SK-N-SH (cell line): ENCODE results near the gene OLFM2. TPM values are rescaled to one million over a fixed set of nuclear protein-coding genes. Genes with fewer than 3 reads are reported as not detected.

Source experiments
- CTCF ChIA-PET: fragments of 300-600, 350-600 bp; formaldehyde crosslinking; extraction: SDS; loops from one replicate; lab custom pipeline; 2021; lab: Yijun Ruan, JAX
- POLR2A ChIA-PET: fragments of 350-600 bp; sonication (Branson Sonifier 250); formaldehyde crosslinking; extraction: SDS; loops from one replicate; lab custom pipeline; 2020; ENCODE audit warnings: antibody characterized with exemption, inconsistent platforms; lab: Yijun Ruan, JAX
- DNase-seq: peaks from one replicate; pipeline ENCODE4 v3.0.0; 2012
- H2AFZ ChIP-seq: fragments of 200-600 bp; sonication (generic); 2 replicates; pipeline ENCODE4 v1.8.1; 2016; ENCODE audit warnings: antibody characterized with exemption, mild to moderate bottlenecking, low read depth
- H3F3A ChIP-seq: fragments of 200-600 bp; sonication (generic); replicated peaks from 2 replicates; pipeline ENCODE3; 2016; ENCODE audit warnings: antibody characterized with exemption, mild to moderate bottlenecking; ENCODE audit not compliant: insufficient read depth
- H3K27ac ChIP-seq, 2 experiments: fragments of 200-500 bp in 1 of 2; fragments of 200-600 bp in 1 of 2; sonication (Bioruptor generic) in 1 of 2; sonication (generic), shearing (Covaris generic) in 1 of 2; 2 replicates each; pipeline versions ENCODE4 v1.5.1 to v1.6.1; 2014 to 2016; ENCODE audit warnings: low read depth in 2 of 2, inconsistent platforms in 1 of 2, low read length in 1 of 2, mild to moderate bottlenecking in 1 of 2, mixed read lengths in 1 of 2
- H3K27me3 ChIP-seq: fragments of 200-600 bp; sonication (generic), shearing (Covaris generic); 2 replicates; pipeline ENCODE4 v1.6.1; 2016; ENCODE audit warnings: mixed run types; ENCODE audit not compliant: insufficient read depth
- H3K36me3 ChIP-seq, 2 experiments: fragments of 200-500 bp in 1 of 2; fragments of 200-600 bp in 1 of 2; sonication (Bioruptor generic) in 1 of 2; sonication (generic) in 1 of 2; replicated peaks in 1 of 2; 2 replicates each; pipeline versions ENCODE3 to v1.5.1; 2014 to 2016; ENCODE audit warnings: low read length in 1 of 2, mild to moderate bottlenecking in 1 of 2; ENCODE audit not compliant: insufficient read depth in 2 of 2, control insufficient read depth in 1 of 2
- H3K4me1 ChIP-seq, 2 experiments: fragments of 200-500 bp in 1 of 2; fragments of 200-600 bp in 1 of 2; sonication (Bioruptor generic) in 1 of 2; sonication (generic), shearing (Covaris generic) in 1 of 2; 2 replicates each; pipeline versions ENCODE4 v1.5.1 to v1.6.1; 2014 to 2016; ENCODE audit warnings: low read depth in 1 of 2, low read length in 1 of 2, mixed run types in 1 of 2; ENCODE audit not compliant: insufficient read depth in 2 of 2, control insufficient read depth in 1 of 2
- H3K4me2 ChIP-seq: fragments of 200-600 bp; sonication (generic), shearing (Covaris generic); 2 replicates; pipeline ENCODE4 v1.6.1; 2017; ENCODE audit warnings: mixed run types
- H3K4me3 ChIP-seq, 2 experiments: fragments of 200-500 bp in 1 of 2; fragments of 200-600 bp in 1 of 2; sonication (Bioruptor generic) in 1 of 2; sonication (generic), shearing (Covaris generic) in 1 of 2; 2 replicates each; pipeline versions ENCODE4 v1.5.1 to v1.8.1; 2014 to 2016; ENCODE audit warnings: low read depth in 2 of 2, inconsistent platforms in 1 of 2, low read length in 1 of 2, mild to moderate bottlenecking in 1 of 2, mixed read lengths in 1 of 2, moderate library complexity in 1 of 2
- H3K79me2 ChIP-seq: fragments of 200-600 bp; sonication (generic); 2 replicates; pipeline ENCODE4 v1.8.1; 2017; ENCODE audit warnings: mild to moderate bottlenecking; ENCODE audit not compliant: insufficient read depth
- H3K9ac ChIP-seq: fragments of 200-600 bp; sonication (generic); 2 replicates; pipeline ENCODE4 v1.6.1; 2017; ENCODE audit warnings: mixed run types
- H3K9me2 ChIP-seq: fragments of 200-600 bp; sonication (generic); 2 replicates; pipeline ENCODE4 v1.6.1; 2017; ENCODE audit warnings: mixed run types
- H3K9me3 ChIP-seq: fragments of 200-600 bp; sonication (generic); 2 replicates; pipeline ENCODE4 v1.6.1; 2017; ENCODE audit warnings: mixed run types, mild to moderate bottlenecking, moderate library complexity
- H4K20me1 ChIP-seq: fragments of 200-600 bp; sonication (generic); 2 replicates; pipeline ENCODE4 v1.6.1; 2017; ENCODE audit warnings: mild to moderate bottlenecking, mixed run types; ENCODE audit not compliant: insufficient read depth
- ELF1 ChIP-seq: IDR thresholded peaks from 2 replicates; pipeline ENCODE4 v1.4.0; 2012
- FOSL2 ChIP-seq: IDR thresholded peaks from 2 replicates; pipeline ENCODE4 v1.4.0; 2012; ENCODE audit warnings: low read depth, mild to moderate bottlenecking, moderate library complexity, borderline replicate concordance
- FOXM1 ChIP-seq: IDR thresholded peaks from 2 replicates; pipeline ENCODE4 v1.4.0; 2012; ENCODE audit warnings: low read depth, mild to moderate bottlenecking
- MEF2A ChIP-seq: IDR thresholded peaks from 2 replicates; pipeline ENCODE4 v1.4.0; 2012; ENCODE audit warnings: low read depth, borderline replicate concordance
- POLR2AphosphoS5 ChIP-seq: IDR thresholded peaks from 2 replicates; pipeline ENCODE4 v1.6.1; 2012; ENCODE audit warnings: low read depth, low read length
- RAD21 ChIP-seq: IDR thresholded peaks from 2 replicates; pipeline ENCODE4 v1.6.1; 2012; ENCODE audit warnings: mild to moderate bottlenecking, low read length
- RFX5 ChIP-seq: IDR thresholded peaks from 2 replicates; pipeline ENCODE4 v1.6.1; 2012; ENCODE audit warnings: mild to moderate bottlenecking, improper control_type of control experiment, low read length
- SMC3 ChIP-seq: IDR thresholded peaks from 2 replicates; pipeline ENCODE4 v1.6.1; 2012; ENCODE audit warnings: low read depth, low read length, improper control_type of control experiment
- YY1 ChIP-seq: IDR thresholded peaks from 2 replicates; pipeline ENCODE4 v1.4.0; 2012; ENCODE audit warnings: low read depth, mild to moderate bottlenecking
- WGBS: methylation state at CpG from one replicate; pipeline ENCODE4 v1.1.6; 2017; ENCODE audit warnings: low lambda C conversion rate; 5-methylcytosine and 5-hydroxymethylcytosine counted together
- polyA plus RNA-seq, 3 experiments: library from polyadenylated mRNA; depleted of rRNA; stranded (reverse); fragments of >200 nt; gene quantifications; 2 replicates each; pipeline ENCODE4 v1.2.3, GENCODE V29; 2012
- TF ChIP-seq, protein P1 (sequence below): IDR thresholded peaks from 2 replicates; pipeline ENCODE4 v1.6.1; 2012; ENCODE audit warnings: mild to moderate bottlenecking, low read depth, low read length, moderate library complexity
- TF ChIP-seq, protein P2 (sequence below): IDR thresholded peaks from 2 replicates; pipeline ENCODE4 v1.4.0; 2012; ENCODE audit warnings: low read depth, borderline replicate concordance

OLFM2 gene
- polyA plus RNA-seq, 1 of the 3 experiments (the other 2 are of a cell fraction): 10.7 TPM

DNA sequence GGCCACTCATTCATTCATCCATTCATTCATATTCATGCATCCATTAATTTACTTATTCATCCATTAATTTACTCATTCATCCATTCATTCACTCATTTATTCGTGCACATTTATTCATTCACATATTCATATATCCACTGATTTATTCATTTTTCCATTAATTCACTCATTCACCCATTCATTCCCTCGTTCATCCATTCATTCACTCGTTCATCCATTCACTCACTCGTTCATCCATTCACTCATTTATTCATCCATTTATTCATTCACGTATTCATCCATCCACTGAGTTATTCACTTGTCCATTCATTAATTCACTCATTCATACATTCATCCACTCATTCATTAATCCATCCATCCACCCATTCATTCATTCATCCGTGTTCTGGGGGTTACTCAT lies 35.8 kb upstream of the OLFM2 start:
- 26% methylated on average over 6 of the region's 6 CpGs for WGBS
- TF ChIP-seq POLR2AphosphoS5: no peak
- Histone ChIP-seq H3K9me2 (no peaks in the 10 kb centered on the region), H3K27me3 (peaks cover 9% of the 10 kb centered on the region), H3K79me2 (no peaks in the 10 kb centered on the region), H3K9ac (no peak overlapping the region), H2AFZ (no peak overlapping the region), H3K27ac (no peak overlapping the region), H3K36me3 (no peaks in the 10 kb centered on the region), H3K9me3 (no peaks in the 10 kb centered on the region), H3K4me3 (no peak overlapping the region), H3K4me1 (no peaks in the 10 kb centered on the region), H3K4me2 (no peak overlapping the region), H3F3A (no peaks in the 10 kb centered on the region), H4K20me1 (no peaks in the 10 kb centered on the region)
- CTCF ChIA-PET: no interaction called here
- POLR2A ChIA-PET: no interaction called here
- DNase-seq: no peak

DNA sequence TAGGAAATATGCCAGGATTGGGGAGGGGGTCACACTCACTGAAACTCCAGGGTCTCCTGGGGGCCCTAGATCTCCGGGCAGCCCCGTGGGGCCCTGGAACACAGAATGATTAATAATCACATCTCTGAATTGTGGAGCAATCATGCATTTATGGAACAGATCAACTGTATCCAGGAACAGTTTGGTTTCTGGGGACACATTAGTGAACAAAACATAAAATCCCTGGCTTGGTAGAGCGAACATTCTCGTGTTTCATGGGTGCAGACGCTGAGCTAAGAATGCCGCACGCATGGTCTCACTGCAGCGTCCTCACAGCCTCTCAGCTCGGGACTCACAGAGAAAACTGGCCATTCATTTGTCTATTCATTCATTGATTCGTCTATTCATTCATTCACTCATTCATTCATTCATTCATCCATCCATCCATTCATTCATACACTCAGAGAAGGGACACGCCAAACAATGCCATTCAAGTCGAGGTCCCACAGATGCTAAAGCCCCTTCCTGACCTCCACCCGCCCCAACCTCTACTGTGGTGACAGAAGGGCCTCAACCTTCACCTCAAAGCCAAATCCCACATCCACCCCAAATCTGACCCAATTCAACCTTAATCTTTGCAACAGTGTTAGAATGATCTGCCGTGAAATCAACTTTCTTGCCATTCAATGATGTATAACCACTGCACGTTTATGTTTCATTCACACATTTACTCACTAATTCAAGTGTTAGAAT lies 35.0 kb upstream of the OLFM2 start:
- Histone ChIP-seq H3K9me2 (no peaks in the 10 kb centered on the region), H3K9ac (no peak overlapping the region), H3K79me2 (no peaks in the 10 kb centered on the region), H4K20me1 (no peaks in the 10 kb centered on the region), H3K9me3 (no peaks in the 10 kb centered on the region), H3K27me3 (peaks cover 17% of the 10 kb centered on the region), H2AFZ (no peak overlapping the region), H3K4me3 (no peak overlapping the region), H3F3A (no peaks in the 10 kb centered on the region), H3K36me3 (no peaks in the 10 kb centered on the region), H3K4me2 (no peak overlapping the region), H3K27ac (no peak overlapping the region), H3K4me1 (no peaks in the 10 kb centered on the region)
- CTCF ChIA-PET: no interaction called here
- POLR2A ChIA-PET: no interaction called here
- TF ChIP-seq, protein P1, sequence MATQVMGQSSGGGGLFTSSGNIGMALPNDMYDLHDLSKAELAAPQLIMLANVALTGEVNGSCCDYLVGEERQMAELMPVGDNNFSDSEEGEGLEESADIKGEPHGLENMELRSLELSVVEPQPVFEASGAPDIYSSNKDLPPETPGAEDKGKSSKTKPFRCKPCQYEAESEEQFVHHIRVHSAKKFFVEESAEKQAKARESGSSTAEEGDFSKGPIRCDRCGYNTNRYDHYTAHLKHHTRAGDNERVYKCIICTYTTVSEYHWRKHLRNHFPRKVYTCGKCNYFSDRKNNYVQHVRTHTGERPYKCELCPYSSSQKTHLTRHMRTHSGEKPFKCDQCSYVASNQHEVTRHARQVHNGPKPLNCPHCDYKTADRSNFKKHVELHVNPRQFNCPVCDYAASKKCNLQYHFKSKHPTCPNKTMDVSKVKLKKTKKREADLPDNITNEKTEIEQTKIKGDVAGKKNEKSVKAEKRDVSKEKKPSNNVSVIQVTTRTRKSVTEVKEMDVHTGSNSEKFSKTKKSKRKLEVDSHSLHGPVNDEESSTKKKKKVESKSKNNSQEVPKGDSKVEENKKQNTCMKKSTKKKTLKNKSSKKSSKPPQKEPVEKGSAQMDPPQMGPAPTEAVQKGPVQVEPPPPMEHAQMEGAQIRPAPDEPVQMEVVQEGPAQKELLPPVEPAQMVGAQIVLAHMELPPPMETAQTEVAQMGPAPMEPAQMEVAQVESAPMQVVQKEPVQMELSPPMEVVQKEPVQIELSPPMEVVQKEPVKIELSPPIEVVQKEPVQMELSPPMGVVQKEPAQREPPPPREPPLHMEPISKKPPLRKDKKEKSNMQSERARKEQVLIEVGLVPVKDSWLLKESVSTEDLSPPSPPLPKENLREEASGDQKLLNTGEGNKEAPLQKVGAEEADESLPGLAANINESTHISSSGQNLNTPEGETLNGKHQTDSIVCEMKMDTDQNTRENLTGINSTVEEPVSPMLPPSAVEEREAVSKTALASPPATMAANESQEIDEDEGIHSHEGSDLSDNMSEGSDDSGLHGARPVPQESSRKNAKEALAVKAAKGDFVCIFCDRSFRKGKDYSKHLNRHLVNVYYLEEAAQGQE: no peak
- TF ChIP-seq FOSL2 (no peak), FOXM1 (no peak), RFX5 (no peak), ELF1 (no peak), MEF2A (no peak), SMC3 (no peak), RAD21 (no peak), YY1 (no peak)
- TF ChIP-seq, protein P2, sequence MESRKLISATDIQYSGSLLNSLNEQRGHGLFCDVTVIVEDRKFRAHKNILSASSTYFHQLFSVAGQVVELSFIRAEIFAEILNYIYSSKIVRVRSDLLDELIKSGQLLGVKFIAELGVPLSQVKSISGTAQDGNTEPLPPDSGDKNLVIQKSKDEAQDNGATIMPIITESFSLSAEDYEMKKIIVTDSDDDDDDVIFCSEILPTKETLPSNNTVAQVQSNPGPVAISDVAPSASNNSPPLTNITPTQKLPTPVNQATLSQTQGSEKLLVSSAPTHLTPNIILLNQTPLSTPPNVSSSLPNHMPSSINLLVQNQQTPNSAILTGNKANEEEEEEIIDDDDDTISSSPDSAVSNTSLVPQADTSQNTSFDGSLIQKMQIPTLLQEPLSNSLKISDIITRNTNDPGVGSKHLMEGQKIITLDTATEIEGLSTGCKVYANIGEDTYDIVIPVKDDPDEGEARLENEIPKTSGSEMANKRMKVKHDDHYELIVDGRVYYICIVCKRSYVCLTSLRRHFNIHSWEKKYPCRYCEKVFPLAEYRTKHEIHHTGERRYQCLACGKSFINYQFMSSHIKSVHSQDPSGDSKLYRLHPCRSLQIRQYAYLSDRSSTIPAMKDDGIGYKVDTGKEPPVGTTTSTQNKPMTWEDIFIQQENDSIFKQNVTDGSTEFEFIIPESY: no peak
- 14% methylated on average over 15 of the region's 15 CpGs for WGBS
- no peak for DNase-seq
